GM13976 (cell line): Measurements from ENCODE around the gene CELSR2.

Experiments used
- DNase-seq: peaks from one replicate; pipeline ENCODE4 v3.0.0; 2012; ENCODE audit warnings: low spot score
- CTCF ChIP-seq: IDR thresholded peaks from 2 replicates; pipeline ENCODE4 v1.5.1; 2012; ENCODE audit warnings: borderline replicate concordance, mild to moderate bottlenecking; ENCODE audit not compliant: insufficient read depth; ENCODE audit errors: extremely low read depth, missing control alignments, control extremely low read depth
- in situ Hi-C: fragments of 300-500 bp; cut with MboI; formaldehyde crosslinking; loops from one replicate; pipeline ENCODE4 v1.12.0; 2022; ENCODE audit warnings: low sequenced_read_pairs, mixed read lengths, inconsistent platforms; ENCODE audit not compliant: unreplicated experiment

Gene CELSR2

DNA sequence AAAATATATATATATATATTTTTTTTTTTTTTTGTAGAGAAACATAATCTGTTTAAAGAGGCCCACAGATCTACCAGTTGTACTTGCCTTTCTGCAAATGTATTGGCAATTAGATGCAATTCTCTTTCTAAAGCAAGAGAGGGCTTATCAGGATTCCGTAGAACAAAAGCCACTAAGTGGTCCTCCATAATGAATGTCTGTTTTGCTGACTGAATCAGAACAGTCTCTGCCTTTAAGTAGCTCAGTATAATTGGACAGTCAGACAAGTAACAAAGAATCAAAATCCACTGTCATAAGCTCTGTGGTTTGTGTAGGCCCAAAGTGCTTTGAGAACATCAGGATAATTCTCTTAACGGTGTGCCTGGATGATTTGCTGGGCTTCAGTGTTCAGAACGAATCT lies 18.3 kb upstream of the CELSR2 start:
- DNase-seq = no peak
- in situ Hi-C loops = no loop called here
- no peak for TF ChIP-seq CTCF

DNA sequence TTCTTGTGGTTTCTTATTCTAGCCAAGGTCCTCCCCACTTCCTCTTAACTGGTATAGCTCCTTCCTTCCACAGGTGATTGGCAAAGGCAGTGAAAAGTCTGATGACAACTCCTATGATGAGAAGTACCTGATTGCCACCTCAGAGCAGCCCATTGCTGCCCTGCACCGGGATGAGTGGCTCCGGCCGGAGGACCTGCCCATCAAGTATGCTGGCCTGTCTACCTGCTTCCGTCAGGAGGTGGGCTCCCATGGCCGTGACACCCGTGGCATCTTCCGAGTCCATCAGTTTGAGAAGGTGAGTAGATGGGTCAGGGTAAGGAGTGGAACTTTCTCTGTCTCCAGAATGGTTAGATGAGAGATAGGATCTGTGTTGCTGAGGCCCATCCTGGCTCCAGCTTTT lies 14.2 kb upstream of the CELSR2 start:
- DNase-seq = no peak
- in situ Hi-C loops = no loop called here
- no peak for TF ChIP-seq CTCF

GRCh38 chr1:109237512-109237911 lies 11.8 kb upstream of the CELSR2 start:
- TF ChIP-seq CTCF = no peak
- in situ Hi-C loops = no loop called here
- no peak for DNase-seq

DNA sequence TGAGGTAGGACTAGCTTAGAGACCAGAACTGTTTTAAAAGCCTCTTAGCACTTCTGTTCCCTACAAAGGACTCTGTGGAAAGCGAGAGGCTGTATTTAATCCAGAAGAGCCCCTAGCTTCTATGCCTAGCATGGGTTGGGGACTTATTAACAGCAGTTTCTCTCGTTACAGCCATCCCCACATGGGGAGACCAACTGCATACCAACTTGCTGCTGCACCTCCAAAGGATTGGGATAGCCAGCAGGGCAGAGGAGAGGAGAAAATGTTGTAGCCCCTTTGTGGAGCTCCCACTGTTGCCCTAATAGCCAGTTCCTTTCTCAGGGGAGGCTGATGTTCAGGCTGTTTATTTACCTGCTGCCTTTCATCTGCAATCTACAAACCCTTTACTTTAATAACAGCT lies 11.0 kb upstream of the CELSR2 start:
- no peak for TF ChIP-seq CTCF
- DNase-seq = no peak
- in situ Hi-C loops = no loop called here

DNA sequence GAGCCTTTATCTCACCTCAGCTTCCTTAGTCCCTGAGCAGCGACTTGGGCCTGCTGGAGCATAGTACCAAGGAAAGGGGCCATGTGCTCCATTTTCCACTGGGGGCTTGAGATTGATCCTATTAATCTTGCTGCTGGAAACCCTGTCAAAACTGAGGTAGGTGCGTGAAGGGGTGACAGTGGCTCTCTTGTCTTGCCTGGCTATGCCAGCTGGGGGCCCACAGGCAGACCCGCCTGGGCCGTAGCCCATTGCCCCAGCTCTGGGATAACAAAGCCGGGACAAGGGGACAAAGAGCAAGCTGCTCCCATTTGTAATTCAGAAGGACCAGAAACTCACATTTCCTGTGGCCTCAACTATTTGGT lies 10.3 kb upstream of the CELSR2 start:
- TF ChIP-seq CTCF = no peak
- in situ Hi-C loops = no loop called here
- DNase-seq = no peak

DNA sequence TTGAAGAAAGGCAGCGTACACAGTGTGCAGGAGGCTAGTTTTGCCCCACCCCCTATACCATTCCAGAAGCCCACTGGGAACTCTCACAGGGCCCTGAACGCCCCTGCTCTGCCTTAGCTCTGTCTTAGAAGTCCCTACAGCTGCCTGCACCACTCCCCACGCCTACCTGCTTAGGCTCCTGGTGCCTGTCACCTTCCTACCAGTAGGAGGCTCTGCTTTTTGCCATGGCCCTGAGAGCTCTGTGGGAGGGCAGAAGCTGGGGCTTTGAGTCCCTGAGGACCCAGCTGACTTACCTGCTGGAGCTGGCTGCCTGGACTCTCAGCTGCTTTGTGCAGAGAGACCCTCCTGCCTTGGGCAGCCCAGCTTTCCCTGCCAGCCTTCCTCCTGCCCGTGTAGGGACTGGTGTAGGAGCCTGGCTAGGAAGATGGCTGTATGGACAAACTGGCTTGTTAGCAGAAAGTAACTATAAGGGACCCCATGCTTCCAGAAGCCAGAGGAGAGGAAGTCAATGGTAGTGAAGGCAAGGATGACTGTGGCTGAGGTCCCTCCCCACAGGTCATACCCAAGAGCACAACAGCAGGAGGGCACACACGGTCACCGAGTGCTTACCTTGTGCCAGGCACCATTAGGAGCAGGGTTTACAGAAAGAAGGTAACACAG lies 9.8 kb upstream of the CELSR2 start:
- in situ Hi-C loops = no loop called here
- TF ChIP-seq CTCF = peak; percentile 38
- DNase-seq = peak; percentile 77
